ENCODE measurements around the gene ZSWIM5.
"Not testable (repeated sequence)": the region's sequence is repeated elsewhere in the genome, so short reads cannot be mapped to it uniquely, and the experiment has no call there.

The ZSWIM5 gene

DNA sequence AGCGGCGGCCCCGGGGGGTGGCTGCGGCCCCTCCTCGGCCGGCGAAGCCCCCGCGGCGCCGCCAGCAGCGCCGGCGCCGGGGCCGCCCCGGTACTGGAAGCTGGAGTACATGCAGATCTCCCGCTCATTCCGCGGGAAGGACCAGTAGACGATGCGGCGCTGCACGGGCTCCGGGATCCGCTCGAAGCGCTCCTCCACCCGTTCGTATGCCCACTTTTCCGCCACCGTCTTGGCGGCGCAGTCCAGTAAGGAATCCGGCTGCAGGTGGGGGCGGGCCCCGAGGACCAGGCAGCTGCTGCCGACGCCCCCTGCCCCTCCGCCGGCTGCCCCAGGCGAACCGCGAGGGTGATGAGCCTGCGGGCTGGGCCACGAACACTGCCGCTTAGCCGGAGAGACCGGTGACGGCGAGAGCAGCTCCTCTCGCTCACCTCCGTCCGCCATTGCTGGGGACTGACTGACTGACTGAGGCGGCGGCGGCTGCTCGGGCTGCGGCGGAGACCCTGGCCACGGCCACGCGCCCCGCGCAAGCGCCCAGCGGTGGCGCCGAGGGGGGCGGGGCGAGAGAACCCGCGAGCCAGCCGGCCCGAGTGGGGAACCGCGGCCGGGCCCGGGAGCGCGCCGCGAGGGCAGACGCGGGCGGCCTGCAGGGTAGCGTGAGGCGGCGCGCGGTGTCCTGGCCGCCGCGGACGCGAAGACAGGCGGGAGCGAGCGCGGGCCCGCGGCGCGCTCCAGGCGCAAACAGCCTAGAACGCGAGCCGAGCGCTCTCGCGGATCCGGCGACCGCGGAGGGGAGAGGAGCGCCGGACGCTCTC, at the start of gene ZSWIM5:
Gene ZSWIM5, minus strand, starts transcription at position 696 of the 812 bp plus-strand sequence. Its CDS starts 255 bp downstream, at position 441.
- peak; percentile 60 for DNase-seq (ENCODE audit: low spot score)

DNA sequence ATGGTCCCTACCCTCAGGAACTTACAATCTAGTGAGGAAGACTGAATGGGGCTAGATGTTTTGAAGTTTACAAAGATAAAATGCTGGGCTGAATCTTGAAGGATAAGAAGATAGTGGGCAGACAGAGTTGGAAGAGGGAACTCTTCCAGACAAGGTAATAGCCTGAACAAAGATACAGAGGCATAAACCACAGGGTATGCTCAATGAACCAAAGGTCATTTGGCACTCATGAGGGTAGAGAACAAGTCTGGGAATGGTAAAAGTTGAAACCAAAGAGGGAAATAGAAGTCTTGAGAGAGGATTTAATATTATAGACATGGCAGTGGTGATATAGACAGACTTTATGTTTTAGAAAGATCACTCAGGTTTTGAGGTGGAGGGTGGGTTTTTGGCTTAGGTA, 48.1 kb upstream of the ZSWIM5 start:
- no peak for DNase-seq (ENCODE audit: low spot score)

DNA sequence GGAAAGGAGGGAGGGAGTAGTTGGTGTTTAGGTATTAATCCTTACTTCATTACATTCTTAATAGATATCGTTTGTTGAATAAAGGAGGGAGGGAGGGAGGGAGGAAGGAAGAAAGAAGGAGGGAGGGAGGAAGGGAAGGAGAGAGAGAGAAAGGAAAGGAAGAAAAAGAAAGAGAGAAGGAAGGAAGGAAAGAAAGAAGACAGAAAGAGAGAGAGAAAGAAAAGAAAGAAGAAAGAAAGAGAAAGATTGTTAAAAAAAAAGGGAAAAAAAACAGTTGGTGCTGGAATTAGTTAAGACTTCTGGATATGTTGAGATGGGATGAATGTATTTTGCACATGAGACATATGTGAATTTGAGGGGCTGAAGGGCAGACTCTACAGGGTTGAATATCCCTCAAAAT, 44.1 kb upstream of the ZSWIM5 start:
- no peak for DNase-seq (ENCODE audit: low spot score)

DNA sequence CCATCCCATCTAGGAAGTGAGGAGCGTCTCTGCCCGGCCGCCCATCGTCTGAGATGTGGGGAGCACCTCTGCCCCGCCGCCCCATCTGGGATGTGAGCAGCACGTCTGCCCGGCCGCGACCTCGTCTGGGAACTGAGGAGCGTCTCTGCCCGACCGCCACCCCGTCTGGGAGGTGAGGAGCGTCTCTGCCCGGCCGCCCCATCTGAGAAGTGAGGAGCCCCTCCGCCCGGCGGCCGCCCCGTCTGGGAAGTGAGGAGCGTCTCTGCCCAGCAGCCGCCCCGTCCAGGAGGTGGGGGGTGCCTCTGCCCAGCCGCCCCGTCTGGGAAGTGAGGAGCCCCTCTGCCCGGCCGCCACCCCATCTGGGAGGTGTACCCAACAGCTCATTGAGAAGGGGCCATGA, 41.6 kb upstream of the ZSWIM5 start:
- DNase-seq (ENCODE audit: low spot score): not testable (repeated sequence)

DNA sequence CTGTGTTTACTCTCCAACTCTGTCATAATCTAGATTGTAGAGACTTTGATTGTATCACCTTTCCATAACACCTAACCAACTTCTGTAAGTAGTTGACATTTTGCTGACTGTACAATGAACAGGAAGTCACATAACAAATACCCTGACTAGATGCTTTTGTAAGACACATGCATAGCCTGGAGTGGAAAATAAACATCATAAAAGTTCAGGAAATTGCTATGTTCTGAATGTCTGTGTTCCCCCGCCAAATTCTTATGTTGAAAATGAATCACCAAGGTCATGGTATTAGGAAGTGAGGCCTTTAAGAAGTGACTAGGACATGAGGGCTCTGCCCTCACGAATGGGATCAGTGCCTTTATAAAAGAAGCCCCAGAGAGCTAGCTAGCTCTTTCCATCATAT, 40.4 kb upstream of the ZSWIM5 start:
- peak; percentile 0 for DNase-seq (ENCODE audit: low spot score)

DNA sequence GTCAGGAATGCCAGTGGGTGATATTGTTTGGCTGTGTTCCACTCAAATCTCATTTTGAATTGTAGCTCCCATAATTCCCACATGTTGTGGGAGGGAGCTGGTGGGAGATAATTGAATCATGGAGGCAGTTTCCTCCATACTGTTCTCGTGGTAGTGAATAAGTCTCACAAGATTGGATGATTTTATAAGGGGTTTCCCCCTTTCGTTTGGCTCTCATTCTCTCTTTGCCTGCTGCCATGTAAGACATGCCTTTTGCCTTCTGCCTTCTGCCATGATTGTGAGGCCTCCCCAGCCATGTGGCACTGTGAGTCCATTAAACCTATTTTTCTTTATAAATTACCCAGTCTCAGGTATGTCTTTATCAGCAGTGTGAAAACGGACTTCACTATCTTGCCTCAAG, 40.0 kb upstream of the ZSWIM5 start:
- DNase-seq (ENCODE audit: low spot score): not testable (repeated sequence)

DNA sequence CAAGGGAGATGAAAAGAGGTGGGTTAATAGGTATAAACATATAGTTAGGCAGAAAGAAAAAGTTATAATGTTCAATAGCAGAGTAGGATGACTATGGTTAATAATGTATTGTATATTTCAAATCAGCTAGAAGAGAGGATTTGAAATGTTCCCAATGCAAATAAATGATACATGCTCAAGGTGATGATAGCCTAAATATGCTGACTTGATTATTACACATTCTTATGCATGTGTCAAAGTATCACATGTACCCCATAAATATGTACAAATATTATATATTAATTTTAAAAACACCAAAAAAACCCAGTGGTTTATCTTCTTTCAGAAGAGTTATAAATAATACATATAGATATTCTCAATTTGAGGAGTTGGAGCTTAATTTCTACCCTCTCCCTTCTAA, 38.3 kb upstream of the ZSWIM5 start:
- no peak for DNase-seq (ENCODE audit: low spot score)

DNA sequence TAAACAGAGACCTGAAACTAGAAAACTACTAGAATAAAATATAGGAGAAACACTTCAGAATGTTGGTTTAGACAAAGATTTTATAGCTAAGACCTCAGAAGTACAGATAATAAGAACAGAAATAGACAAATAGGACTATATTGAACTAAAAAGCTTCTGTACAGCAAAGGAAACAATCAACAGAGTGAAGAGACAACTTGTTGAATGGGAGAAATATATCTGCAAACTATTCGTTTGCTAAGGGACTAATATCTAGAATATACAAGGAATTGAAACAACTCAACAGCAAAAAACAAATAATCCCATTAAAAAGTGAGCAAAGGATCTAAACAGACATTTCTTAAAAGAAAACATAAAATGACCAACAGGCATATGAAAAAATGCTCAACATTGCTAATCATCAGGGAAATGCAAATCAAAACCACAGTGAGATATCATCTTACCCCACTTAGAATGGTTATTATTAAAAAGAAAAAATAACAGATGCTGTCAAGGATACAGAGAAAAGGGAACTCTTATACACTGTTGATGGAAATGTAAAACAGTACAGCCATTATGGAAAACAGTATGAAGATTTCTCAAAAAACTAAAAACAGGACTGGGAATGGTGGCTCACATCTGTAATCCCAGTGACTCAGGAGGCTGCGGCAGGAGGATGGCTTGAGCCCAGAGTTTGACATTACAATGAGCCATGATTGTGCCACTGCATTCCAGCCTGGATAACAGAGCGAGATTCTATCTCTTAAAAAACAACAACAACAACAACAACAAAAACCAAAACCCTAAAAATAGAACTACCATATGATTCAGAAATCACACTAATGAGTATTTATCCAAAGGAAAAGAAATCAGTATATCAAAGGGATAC, 37.3 kb upstream of the ZSWIM5 start:
- DNase-seq (ENCODE audit: low spot score): no peak

DNA sequence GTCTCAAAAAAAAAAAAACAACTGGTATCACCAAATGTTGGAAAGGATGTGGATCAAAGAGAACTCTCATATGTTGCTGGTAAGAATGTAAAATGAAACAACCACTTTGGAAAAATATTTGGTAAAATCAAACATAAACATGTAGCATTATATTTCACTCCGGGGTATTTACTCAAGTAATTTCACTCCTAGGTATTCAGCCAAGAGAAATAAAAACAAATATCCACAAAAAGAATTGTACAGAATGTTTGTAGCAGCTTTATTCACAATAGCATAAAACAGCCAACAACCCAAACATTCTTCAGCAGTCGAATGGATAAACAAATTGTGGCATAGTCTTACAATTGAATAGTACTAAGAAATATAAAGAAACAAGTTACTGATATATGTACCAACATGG, 32.4 kb upstream of the ZSWIM5 start:
- DNase-seq (ENCODE audit: low spot score): no peak

DNA sequence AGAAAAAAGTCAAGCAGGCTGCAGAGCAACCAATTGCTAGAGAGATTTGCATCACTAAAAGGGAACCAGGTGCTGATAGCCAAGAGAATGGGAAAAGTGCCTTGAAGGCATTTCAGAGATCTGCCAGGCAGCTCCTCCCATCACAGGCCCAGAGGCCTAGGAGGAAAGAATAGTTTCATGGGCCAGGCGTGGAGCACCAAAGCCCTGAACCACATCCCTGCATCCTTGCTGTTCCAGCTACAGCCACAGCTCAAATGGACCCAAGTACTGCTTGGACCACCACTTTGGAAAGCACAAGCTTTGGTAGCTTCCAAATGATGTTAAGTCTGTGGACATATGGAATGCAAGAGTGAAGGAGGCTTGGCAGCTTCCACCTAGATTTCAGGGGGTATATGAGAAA, 29.7 kb upstream of the ZSWIM5 start:
- no peak for DNase-seq (ENCODE audit: low spot score)

DNA sequence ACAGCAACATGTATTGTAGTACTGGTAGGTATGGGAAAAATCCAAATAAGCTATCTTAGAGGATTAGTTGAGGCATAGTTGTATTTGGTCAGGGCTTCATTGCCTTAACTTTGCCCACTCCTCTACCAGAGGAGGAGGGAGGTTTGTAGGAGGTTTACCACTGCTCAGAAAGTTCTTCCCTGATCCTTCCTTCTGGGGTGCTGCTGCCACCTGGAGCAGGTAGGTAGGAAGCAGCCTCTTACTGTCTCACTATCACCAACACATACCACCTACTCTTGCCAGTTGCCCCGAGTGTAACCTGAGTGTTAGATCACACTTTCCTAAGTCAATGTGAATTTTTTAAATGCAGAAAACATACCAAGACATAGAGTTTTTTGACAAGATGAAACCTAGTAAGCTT, 24.1 kb upstream of the ZSWIM5 start:
- peak; percentile 5 for DNase-seq (ENCODE audit: low spot score)

DNA sequence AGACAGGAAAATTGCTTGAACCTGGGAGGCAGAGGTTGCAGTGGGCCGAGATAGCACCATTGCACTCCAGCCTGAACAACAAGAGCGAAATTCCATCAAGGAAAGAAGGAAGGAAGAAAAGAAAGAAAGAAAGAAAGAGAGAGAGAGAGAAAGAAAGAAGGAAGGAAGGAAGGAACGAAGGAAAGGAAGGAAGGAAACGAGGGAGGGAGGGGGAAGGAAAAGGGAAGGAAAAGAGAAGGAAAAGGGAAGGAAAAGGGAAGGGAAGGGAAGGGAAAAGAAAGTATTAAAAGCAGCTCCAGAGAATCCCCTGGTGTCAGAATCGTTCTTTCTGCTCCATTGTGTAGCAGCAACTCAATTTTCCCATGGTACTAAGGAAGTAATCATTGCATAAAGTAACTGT, 19.2 kb upstream of the ZSWIM5 start:
- no peak for DNase-seq (ENCODE audit: low spot score)

DNA sequence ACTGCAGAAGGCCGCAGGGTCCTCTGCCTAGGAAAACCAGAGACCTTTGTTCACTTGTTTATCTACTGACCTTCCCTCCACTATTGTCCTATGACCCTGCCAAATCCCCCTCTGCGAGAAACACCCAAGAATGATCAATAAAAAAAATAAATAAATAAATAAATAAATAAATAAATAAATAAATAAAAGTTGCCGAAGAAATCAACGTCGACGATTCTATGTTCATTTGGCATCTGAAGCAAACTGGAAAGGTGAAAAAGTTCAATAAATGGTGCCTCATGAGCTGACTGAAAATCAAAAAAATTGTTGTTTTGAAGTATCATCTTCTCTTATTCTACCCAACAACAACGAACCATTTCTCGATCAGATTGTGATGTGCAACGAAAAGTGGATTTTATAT, 17.3 kb upstream of the ZSWIM5 start:
- not testable (repeated sequence) for DNase-seq (ENCODE audit: low spot score)

DNA sequence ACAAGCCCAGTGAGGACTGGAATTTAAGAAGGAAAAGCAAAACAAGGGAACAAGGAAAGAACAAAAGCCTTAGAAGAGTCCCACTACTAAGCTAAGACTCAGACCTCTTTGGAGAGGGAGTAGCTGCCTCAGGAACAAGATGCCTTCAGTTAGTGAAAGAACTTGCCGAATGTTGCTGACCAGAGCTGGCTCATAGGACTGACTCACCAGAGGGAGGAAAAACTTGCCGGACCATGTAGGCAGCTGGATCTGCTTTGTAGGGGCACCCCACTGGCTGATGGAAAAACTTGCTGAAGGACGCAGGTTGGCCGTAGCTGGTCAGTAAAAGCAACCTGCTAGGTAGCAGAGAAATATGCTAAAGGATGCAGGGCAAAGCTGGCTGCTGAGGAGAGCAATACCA, 15.3 kb upstream of the ZSWIM5 start:
- DNase-seq (ENCODE audit: low spot score): no peak

DNA sequence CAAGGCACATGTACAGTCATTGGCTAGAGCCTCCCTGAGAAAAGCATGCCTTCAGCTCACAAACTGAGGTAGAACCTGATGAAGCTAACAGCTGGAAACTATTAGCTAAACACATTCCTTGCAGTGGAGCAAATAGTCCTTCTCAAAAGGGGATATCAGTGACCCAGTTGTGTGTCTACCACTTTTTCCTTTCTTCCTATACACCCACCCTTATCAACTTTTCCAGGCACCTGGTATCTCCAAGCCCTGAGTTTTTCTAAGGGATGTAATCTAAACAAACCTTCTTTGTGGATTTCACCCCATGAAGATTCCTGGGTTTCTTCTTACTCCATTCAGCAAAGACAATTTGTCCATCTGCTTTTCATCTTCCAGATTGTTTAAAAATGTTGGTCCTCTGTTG, 10.5 kb upstream of the ZSWIM5 start:
- DNase-seq (ENCODE audit: low spot score): no peak

DNA sequence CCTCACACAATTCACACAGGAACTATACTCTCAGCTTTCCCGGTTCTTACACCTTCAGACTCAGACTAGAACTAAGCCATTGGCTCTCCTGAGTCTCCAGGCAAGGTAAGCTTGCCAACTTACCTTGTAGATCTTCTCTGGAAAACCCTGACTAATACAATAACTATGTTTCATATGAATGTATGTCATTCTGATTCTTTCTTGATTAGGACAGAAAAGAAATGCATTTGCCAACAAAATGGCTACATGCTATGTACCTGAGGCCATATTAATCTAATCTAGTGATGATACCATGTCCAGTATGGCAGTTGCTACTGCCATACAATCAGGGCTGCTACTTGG, 9.8 kb upstream of the ZSWIM5 start:
- DNase-seq (ENCODE audit: low spot score): no peak

DNA sequence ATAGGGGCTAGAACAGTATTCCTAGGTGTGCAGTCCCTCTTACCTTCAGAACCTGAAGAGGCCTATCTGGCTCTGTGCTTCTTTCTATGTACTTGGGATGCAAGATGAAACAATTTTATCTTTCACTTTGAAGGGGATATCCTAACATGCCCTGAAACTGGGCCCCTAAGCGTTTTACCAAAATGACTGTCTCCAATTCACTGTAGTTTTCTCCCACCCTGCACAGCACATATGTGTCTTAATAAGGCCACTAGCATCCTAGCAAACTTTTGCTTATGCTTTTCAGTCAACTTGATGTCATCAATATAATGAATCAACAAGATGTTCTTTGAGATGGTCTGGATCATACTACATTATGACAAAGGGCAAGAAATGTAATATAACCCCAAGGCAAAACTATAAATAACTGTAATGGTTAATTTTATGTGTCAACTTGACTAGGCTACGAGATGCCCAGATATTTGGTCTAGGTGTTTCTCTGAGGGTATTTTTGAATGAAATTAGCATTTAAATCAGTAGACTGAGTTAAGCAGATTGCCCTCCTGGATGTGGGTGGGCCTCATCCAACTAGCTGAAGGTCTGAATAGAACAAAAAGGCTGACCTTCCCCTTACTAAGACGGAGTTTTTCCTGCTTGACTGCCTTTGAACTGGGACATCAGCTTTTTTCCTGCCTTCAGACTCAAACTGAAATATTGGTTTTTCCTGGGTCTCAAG, 9.2 kb upstream of the ZSWIM5 start:
- no peak for DNase-seq (ENCODE audit: low spot score)

DNA sequence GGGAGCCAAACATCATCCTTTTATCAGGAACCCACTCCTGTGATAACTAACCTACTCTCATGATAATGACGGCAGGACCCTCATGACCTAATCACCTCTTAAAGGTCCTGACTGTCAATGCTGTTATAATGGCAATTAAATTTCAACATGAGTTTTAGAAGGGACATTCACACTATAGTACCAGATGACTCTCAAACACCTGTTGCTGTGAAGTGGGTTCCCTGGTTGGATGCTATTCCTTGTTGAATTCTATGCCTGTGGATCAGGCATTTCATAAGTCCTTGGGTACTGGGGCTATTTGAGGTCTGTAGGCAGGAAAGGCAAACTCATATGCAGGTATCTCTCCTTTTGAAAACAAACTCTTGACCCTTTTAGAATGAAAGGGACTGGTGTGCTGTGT, 7.5 kb upstream of the ZSWIM5 start:
- no peak for DNase-seq (ENCODE audit: low spot score)

DNA sequence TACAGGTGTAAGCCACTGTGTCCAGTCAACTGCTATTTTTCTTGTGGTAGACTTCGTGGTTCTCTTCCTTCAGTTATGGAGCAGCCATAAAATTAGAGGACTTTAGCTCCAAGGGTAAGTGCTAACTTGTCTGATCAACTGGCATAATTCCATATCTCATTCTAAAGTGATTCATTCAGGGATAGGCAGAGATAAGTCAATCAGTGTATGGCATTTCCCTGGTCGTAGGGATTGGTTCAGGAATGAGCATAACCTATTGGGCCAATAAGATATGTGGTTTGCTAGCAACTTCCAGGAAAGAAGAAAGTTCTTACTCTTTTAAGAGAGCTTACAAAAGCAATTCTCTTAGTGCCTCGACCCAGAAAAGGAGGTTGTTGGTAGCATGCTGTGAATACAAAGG, 4.7 kb upstream of the ZSWIM5 start:
- no peak for DNase-seq (ENCODE audit: low spot score)

DNA sequence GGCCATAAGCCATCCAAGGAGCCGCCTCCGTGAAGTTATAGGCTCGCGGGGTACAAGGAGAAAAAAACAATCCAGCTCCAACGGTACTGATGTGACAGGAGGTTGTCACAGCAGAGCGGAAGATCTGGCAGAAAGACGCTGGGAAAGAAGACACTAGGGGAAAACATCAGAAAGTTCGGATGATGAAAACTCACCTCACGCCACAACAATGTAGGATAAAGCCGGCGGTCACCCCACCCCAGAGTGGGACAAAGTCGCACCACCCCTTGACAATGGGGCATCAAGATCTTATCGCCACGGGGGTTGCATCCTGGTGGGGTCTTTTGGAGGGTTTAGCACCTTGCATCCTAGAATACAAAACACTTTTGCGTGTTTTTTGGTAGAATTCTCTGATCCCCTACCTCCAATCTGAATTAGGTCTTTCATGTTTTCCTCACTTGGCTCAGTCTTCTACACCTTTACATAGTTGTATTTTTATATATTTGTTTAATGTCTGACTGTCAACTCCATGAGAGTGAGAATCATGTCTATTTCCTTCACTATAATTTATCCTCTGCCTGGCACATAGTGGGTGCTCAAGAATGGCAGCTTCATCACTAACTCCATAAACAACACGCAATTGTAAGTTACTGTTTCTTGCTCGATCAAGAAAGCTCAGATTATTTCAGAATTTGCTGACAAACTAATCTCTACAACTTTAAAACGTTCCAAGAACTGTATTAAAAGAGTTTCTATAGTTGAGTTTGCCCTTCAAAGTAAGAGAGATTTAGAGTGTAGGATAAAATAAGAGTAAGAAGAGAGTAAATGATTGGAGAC, 611 bp upstream of the ZSWIM5 start:
- DNase-seq (ENCODE audit: low spot score): no peak

DNA sequence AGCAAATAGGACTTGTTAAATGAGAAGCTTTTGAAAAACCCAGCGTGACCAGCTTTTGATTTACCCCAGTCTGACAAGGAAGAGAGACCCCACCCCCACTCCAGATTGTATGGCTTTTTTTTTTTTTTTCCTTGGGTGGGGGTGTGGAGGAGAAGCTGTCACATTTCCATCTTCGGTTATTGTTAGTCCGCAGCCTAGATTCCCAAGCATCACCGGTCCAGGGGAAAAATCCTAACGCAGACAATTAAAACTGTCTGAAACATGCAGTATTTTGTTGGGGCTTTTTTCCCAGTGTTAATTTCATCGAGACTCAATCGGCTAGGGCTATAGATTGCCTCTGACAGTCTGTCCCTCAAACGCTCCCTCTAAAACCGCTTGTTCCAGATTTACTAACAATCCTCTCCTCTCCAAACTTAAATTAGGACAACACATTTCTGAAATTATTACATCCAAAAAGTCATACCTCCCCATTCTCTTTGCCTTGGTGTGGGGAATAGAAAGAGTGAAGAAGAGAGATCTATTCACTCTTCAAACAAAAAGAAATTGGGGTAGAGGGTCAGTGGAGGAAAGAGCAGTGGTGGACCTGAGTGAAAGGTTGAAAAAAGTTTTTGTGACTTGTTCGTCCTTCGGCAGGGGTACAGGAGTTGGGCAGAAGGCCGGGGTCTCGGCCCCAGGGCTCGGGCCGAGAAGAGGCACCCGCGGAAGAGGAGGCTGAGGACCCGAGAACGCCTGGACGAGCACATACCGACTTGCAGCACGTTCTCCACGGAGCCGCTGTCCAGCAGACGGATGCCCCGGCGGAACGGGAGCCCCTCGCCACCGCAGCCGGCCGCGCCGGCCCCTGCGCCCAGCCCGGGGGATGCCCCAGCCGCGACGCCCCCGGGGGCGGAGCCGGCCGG, 1.1 kb downstream of the ZSWIM5 start:
- no peak for DNase-seq (ENCODE audit: low spot score)

All from CD4-positive, alpha-beta T cell treated with Interleukin-2 at 100 ng/mL for 4 hours (primary cell).